HepG2 (cell line): ENCODE data around the gene TM4SF18. TPM values are rescaled to one million over a fixed set of nuclear protein-coding genes. Genes with fewer than 3 reads are reported as not detected.

Experiments
- EEA1 ChIP-seq: sonication (generic); formaldehyde crosslinking; IDR thresholded peaks from 2 replicates; pipeline ENCODE4 v1.5.1; 2020; ENCODE audit warnings: mild to moderate bottlenecking, missing genetic modification reagents, borderline replicate concordance
- EHMT2 ChIP-seq: fragments of 200-600 bp; sonication (generic); IDR thresholded peaks from 2 replicates; pipeline ENCODE4 v1.7.0; 2017; ENCODE audit warnings: antibody characterized with exemption, low read depth, low read length, borderline replicate concordance
- GABPB1 ChIP-seq: IDR thresholded peaks from 2 replicates; pipeline ENCODE4 v1.6.1; 2016; ENCODE audit warnings: mild to moderate bottlenecking, missing genetic modification reagents, moderate library complexity, missing compliant biosample characterization
- RBFOX2 ChIP-seq: fragments of 200-400 bp; formaldehyde crosslinking; IDR thresholded peaks from 2 replicates; pipeline ENCODE4 v1.6.1; 2017; ENCODE audit warnings: low read depth, mild to moderate bottlenecking, low read length
- ZHX2 ChIP-seq, 2 experiments: sonication (generic) in 1 of 2; formaldehyde crosslinking in 1 of 2; IDR thresholded peaks; 2 replicates each; pipeline versions ENCODE4 v1.6.1 to v1.9.0; 2014 to 2022; ENCODE audit warnings: antibody characterized with exemption in 1 of 2, borderline replicate concordance in 1 of 2, inconsistent platforms in 1 of 2, low read depth in 1 of 2, missing genetic modification reagents in 1 of 2
- ZNF350 ChIP-seq: sonication (generic); formaldehyde crosslinking; IDR thresholded peaks from 2 replicates; pipeline ENCODE4 v1.4.0; 2020; ENCODE audit warnings: mild to moderate bottlenecking, low read depth, missing genetic modification reagents, borderline replicate concordance
- ZNF407 ChIP-seq: sonication (generic); formaldehyde crosslinking; IDR thresholded peaks from one replicate; pipeline ENCODE4 v1.5.1; 2020; ENCODE audit warnings: mild to moderate bottlenecking, missing genetic modification reagents; ENCODE audit errors: not compliant biosample characterization
- ZNF512 ChIP-seq: sonication (generic); formaldehyde crosslinking; IDR thresholded peaks from 2 replicates; pipeline ENCODE4 v1.4.0; 2020; ENCODE audit warnings: mild to moderate bottlenecking, missing genetic modification reagents
- ZNF556 ChIP-seq: sonication (generic); formaldehyde crosslinking; IDR thresholded peaks from 2 replicates; pipeline ENCODE4 v1.4.0; 2020; ENCODE audit warnings: mild to moderate bottlenecking, missing genetic modification reagents, borderline replicate concordance
- ZNF772 ChIP-seq: sonication (generic); formaldehyde crosslinking; IDR thresholded peaks from 2 replicates; pipeline ENCODE4 v1.5.0; 2020; ENCODE audit warnings: mild to moderate bottlenecking, missing genetic modification reagents
- polyA plus RNA-seq, 8 experiments: library from polyadenylated mRNA; depleted of rRNA in 3 of 8; stranded (reverse) in 7 of 8; unstranded in 1 of 8; fragments of >200 nt; fragmentation: Illumina TruSeq in 4 of 8; extraction: Trizol in 4 of 8; gene quantifications; 2 replicates each; pipeline versions ENCODE4 v1.2.1 to v1.2.3, GENCODE V29; 2011 to 2016; ENCODE audit warnings: low read depth in 4 of 8, missing spikeins in 1 of 8, mixed read lengths in 1 of 8; ENCODE audit not compliant: insufficient read depth in 1 of 8
- total RNA-seq, 5 experiments: library from RNA; depleted of rRNA; stranded (reverse); fragments of >200 nt; fragmentation: Illumina TruSeq; extraction: Trizol; gene quantifications; 2 replicates each; pipeline ENCODE4 v1.2.3, GENCODE V29; 2016; ENCODE audit warnings: low read depth in 1 of 5

TM4SF18 gene
- total and polyA plus RNA-seq, 2 of the 13 experiments (the other 11 are each of a cell fraction or from before 2014, with no cell fraction given), result 0.15 TPM; not detected in 1

GRCh38 chr3:149377408-149378364 lies 44.2 kb upstream of the TM4SF18 start, which contains the start of gene TM4SF1 (continued):
- TF ChIP-seq ZHX2 (IDR thresholded peaks at IDR 0.05; ENCODE audit: low read depth) (peak; percentile 46; the same call in 1 of the 2 replicates), ZHX2 (CRISPR knock-in tag; IDR thresholded peaks at IDR 0.05; ENCODE audit: borderline replicate concordance) (peak; percentile 74; the same call in 1 of the 2 replicates), GABPB1 (CRISPR knock-in tag) (peak; percentile 37; the same call in 1 of the 2 replicates), ZNF772 (CRISPR knock-in tag) (no peak; the same call in 1 of the 2 replicates), ZNF407 (CRISPR knock-in tag) (no peak), ZNF350 (CRISPR knock-in tag) (peak; percentile 75), EHMT2 (no peak), EEA1 (no peak), ZNF512 (CRISPR knock-in tag) (no peak), RBFOX2 (peak; percentile 78), ZNF556 (CRISPR knock-in tag) (peak; percentile 6; the same call in 1 of the 2 replicates)
